ENCODE data around the gene PITPNC1. TPM values are rescaled to one million over a fixed set of nuclear protein-coding genes. Genes with fewer than 3 reads are reported as not detected.
A peak's percentile ranks its signal among the peaks of the same experiment; 100 is the strongest.
"Not testable (repeated sequence)": the region's sequence is repeated elsewhere in the genome, so short reads cannot be mapped to it uniquely, and the experiment has no call there.

The PITPNC1 gene
- total RNA-seq, 1 donor from 2014 or later, result 32.1 TPM

DNA sequence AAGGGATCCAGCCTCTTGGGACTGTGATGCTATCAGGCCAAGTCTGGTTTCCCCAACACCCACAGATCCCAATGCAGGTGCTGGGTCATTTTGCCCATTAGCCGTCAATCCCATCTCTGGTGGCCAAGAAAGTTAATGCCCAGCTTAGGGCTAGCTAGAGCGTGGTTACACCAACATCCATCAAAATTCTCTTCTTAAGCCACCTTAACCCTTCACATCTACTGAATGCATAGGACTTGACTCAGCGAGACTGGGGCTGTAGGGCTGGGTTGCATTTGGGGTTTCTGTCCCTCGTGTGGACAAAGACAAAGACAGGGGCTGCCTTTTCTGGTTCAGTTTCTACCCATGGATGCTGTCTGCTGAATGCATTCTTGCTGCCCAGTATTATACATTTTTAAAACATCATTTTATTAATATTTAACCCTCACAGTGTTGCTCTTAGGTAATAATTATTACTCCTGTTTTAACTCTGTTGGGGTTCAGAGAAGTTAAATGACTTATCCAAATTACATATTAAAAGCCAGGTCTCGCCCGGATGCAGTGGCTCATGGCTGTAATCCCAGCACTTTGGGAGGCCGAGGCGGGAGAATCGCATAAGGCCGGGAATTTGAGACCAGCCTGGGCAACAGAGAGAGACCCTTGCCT, 199.5 kb downstream of the PITPNC1 start:
- no peak for DNase-seq (ENCODE audit: low spot score)

DNA sequence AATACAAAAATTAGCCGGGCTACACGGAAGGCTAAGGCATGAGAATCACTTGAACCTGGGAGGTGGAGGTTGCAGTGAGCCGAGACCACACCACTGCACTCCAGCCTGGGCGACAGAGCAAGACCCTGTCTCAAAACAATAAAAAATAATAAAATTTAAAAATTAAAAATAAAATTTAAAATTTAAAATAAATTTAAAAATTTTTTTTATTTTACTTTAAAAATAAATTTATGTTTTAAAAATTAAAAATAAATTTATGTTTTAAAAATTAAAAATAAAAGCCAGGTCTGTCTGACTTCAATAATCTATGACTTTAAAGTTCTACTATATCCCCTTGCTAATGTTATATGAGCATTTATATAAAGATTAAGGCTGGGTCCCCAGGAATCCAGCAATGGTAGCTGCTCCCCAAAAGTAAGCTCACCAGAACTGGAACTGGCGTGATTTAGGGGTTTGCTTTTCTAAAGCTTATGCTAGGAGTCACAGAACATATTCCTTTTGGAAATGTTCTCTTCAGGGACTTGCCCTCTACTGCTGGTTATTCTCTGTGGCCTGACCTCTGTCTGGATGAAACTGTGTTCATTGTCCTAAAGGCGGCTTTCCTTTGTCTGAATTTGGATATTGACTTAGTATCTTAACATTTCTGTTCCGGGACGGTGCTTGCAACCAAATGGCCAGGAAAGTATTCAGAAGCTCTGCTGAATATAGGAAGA, 200.5 kb downstream of the PITPNC1 start:
- DNase-seq (ENCODE audit: low spot score), result no peak

GRCh38 chr17:67578142-67578457, 201.0 kb downstream of the PITPNC1 start:
- DNase-seq (ENCODE audit: low spot score), result no peak

DNA sequence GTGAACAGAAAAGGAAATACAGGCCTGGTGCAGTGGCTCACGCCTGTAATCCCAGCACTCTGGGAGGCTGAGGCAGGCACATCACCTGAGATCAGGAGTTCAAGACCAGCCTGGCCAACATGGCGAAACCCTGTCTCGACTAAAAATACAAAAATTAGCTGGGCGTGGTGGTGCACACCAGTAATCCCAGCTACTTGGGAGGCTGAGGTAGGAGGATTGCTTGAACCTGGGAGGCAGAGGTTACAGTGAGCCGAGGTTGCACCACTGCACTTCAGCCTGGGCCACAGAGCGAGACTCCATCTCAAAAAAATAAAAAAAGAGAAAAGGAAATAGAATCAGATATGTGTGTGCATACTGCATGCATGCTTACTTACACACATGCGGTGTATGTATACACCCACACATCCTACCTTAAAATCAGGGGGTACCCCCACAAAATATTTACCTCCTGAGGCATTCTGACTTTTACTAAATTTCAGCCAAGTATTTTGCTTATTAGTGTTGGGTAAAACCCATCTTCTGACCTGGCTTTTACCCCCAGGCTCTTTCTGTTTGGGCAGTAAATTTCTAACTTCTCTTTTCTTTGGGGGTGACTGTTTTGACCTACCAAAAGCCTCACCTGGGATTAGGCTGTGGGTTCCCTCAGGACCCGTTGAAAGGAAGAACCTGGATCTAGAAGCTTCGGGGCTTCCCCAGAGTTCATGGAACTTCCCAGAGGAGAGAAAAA, 201.8 kb downstream of the PITPNC1 start:
- DNase-seq (ENCODE audit: low spot score), result not testable (repeated sequence)

DNA sequence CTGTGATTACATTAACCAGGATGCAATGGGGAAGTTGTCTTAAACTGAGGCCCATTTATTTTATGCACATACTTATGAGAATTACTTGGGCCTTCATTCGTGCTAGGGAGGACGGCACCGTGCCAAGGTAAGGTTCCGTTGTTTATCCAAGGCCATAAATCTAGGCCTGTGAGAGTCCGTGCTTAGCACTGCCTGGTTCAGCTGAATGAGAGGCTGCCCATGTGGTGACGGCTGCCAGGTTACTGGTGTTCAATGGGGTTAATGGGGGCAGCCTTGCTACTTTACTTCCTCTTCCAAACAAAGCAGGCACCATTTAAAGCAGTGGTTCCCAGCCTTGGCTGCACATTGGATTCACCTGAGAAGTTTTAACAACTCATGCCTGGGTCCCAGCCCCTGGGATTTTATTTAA, 205.6 kb downstream of the PITPNC1 start:
- DNase-seq (ENCODE audit: low spot score), result peak; percentile 83

- no peak for DNase-seq (ENCODE audit: low spot score)
These were observed 208.1 kb downstream of the PITPNC1 start for GRCh38 chr17:67585077-67585602.

GRCh38 chr17:67588326-67588725, 211.2 kb downstream of the PITPNC1 start:
- no peak for DNase-seq (ENCODE audit: low spot score)

DNA sequence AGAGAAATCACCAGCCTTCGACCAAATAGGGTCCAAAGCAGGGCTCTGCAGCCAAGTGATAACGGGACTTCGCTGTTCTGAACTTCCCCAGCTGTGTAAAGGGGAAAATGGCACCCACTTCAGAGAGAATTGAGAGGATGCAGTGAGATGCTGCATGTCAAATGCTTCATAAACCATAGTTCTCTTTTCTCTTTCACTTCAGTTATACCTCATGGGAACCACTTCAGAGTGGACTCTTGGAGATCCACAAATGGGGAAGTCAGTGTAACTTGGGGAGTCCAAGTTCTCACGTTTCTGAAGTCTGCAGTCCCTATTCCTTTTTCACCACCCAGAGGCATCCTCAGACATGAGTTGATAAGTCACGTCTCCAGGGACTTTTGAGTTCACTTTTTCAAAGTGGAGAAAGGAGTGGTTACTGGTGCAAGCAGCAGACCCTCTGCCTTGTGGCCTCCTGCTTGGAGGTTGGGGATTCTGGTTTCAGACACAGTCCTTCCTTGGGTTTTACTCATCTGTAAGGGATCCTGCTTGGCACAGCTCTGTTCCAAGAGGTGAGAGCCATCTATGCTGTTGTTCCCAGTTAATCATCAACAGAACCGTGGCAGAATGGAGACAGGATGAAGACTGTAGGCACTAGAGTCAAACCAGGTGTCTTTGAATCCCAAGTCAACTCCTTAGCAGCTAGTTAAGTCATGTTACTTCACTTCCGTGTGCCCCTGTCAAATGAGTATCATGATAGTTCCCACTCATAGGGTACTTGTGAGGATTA, 217.2 kb downstream of the PITPNC1 start:
- DNase-seq (ENCODE audit: low spot score), result no peak

GRCh38 chr17:67600408-67600807, 223.3 kb downstream of the PITPNC1 start:
- DNase-seq (ENCODE audit: low spot score), result no peak

GRCh38 chr17:67601897-67602296, 224.8 kb downstream of the PITPNC1 start:
- DNase-seq (ENCODE audit: low spot score), result no peak

- no peak for DNase-seq (ENCODE audit: low spot score)
These were observed 225.4 kb downstream of the PITPNC1 start for GRCh38 chr17:67602444-67602843.

- no peak for DNase-seq (ENCODE audit: low spot score)
These were observed 225.9 kb downstream of the PITPNC1 start for GRCh38 chr17:67602974-67603373.

DNA sequence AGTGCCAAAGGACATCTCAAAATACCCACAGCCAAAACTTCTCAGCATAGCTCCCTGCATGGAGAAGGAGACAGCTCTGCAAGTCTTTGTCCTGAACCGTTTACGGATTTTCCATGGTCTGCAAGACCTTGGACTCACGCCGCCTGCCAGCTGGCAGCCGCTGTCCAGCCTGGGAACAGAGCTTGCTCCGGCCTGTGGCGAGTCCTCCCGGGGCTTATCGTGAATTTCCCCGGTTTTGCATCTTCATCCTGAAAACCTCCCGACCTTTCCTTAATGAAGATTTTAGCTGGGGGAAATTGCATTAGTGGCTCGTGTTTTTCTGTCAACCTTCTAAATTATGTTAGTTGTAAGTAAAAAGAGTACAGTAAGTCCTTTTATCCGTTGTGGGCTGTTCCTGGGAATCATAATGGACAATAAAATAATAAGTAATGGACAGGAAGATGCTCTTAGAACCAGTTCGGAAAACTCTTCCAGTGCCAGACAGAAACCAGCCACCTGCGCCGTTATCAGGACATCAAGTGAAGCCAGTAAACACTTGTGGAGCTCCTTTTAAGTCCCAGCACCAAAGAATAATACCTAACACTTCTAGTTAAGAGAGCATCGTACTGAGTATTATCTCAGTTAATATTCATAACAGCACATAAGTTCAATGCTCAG, 228.3 kb downstream of the PITPNC1 start:
- DNase-seq (ENCODE audit: low spot score), result peak; percentile 64

- DNase-seq (ENCODE audit: low spot score), result peak; percentile 79
These were observed 229.4 kb downstream of the PITPNC1 start for GRCh38 chr17:67606471-67606870.

GRCh38 chr17:67606896-67607604, 230.0 kb downstream of the PITPNC1 start:
- no peak for DNase-seq (ENCODE audit: low spot score)

DNA sequence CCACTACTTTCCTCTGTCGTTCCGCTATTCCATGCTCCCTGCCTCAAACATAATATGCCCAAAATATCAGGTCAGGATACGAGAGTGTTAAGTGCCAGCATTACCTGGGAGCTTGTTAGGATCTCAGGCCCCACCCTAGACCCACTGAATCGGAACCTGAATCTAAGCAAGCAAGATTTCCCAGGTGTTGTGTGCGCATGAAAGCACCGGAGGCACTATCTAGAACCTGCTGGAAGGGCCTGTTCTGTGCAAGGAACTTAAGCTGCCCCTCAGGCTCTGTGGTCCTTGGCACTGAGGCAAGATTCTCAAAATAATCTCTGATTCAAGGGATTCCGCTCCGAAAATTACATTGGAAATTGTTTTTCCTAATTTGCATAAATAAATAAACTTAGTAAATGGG, 233.0 kb downstream of the PITPNC1 start:
- DNase-seq (ENCODE audit: low spot score), result no peak

- no peak for DNase-seq (ENCODE audit: low spot score)
These were observed 236.9 kb downstream of the PITPNC1 start for GRCh38 chr17:67613961-67614360.

DNA sequence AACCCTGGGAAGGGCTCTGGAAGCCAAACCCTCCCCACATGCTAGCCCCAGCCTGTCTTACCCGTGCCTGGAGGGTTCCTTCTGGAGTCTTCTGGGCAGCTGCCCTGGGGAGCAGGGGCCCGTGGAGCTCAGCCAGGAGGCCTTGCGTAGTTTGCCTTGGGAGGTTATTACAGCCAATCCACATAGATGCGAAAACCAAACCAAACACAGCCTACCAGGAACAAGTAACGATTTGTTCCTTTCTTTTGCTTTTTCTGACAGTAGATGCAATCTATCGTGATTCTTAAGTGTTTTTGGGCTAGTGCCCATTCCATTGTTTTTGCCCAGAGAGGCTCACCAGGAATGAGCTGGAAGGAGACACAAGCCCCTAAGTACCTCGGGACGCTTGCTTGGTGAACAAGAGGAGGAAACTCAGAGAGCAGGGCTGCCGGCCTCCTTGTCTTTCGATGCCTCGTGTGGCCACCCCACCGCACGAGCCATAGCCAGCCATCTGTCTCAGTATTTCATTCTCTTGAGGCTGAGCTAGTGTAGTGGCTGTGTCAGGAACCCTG, 238.0 kb downstream of the PITPNC1 start:
- DNase-seq (ENCODE audit: low spot score), result no peak

DNA sequence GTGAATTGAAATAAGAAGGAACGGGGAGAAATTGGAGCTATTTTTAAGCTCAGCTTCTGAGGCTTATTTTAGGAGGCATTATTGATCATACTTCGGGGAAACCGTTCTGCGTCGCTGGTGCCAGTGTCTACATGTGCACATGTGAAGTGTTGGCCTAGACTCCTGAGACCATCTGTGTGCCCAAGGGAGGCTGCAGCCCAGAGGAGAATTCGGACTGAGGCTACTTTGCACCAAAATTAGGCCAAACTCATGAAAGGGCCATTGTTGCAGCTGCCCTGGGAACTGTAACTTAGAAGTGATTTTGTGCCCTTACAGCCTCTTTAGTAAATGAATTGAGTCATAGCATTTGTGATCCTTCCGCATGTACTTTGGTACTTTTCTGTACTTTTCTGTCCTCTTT, 238.7 kb downstream of the PITPNC1 start:
- no peak for DNase-seq (ENCODE audit: low spot score)

DNA sequence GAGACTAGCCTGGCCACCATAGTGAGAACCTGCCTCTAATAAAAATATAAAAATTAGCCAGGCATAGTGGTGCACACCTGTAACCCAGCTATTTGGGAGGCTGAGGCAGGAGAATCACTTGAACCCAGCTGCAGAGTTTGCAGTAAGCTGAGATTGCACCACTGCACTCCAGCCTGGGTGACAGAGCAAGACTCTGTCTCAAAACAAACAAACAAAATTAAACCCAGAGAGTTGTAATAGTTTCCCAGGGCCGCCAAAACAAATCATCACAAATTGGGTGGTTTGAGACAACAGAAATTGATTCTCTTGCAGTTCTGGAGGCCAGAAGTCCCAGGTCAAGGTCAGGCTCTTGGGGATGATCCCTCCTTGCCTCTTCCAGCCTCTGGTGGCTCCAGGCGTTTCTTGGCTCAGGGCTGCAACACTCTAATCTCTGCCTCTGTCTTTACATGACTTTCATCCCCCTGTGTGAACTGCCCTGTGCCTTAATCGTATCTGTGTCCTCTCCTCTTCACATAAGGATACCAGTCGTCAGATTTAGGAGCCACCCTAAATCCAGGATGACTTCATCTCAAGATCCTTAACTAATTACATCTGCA, 240.3 kb downstream of the PITPNC1 start:
- no peak for DNase-seq (ENCODE audit: low spot score)

Measured in ureter (tissue), 1 donor.